ENCODE measurements around the gene ATP2C1.

ATP2C1 gene

DNA sequence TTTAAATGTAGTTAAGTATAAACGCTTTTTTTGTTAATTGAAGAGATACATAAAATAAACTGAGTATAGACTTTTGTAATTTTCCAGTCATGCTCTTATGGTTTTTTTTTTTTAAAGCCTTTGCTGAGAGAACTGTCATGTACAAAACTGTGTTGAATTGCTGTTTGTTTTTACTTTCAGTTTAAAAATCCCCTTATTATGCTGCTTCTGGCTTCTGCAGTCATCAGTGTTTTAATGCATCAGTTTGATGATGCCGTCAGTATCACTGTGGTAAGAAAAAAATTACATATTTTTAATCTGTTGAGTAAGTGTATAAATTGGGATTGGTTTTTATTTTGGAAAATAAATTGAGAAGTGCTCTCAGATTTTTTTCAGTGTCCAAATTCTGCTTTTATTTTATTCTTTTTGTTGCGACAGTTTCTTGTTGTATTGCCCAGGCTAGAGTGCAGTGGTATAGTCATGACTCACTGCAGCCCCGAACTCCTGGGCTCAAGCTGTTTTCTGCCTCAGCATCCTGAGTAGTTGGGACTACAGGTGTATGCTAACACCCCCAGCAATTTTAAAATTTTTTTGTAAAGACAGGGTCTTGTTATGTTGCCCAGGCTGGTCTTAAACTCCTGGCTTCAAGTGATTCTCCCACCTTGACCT is 40.7 kb downstream of the ATP2C1 start:
- DNase-seq (ENCODE audit: low spot score), result no peak
- H3K4me3 Mint-ChIP-seq, result no peak overlapping the region
- H3K27ac Mint-ChIP-seq, result no peak overlapping the region
- H3K4me1 Mint-ChIP-seq (ENCODE audit: low read depth), result peaks cover 8% of the 10 kb centered on the region
- no peaks in the 10 kb centered on the region for H3K9me3 Mint-ChIP-seq
- peaks cover 25% of the 10 kb centered on the region for H3K36me3 Mint-ChIP-seq (ENCODE audit: low read depth)
- no peaks in the 10 kb centered on the region for H3K27me3 Mint-ChIP-seq (ENCODE audit: low read depth)

DNA sequence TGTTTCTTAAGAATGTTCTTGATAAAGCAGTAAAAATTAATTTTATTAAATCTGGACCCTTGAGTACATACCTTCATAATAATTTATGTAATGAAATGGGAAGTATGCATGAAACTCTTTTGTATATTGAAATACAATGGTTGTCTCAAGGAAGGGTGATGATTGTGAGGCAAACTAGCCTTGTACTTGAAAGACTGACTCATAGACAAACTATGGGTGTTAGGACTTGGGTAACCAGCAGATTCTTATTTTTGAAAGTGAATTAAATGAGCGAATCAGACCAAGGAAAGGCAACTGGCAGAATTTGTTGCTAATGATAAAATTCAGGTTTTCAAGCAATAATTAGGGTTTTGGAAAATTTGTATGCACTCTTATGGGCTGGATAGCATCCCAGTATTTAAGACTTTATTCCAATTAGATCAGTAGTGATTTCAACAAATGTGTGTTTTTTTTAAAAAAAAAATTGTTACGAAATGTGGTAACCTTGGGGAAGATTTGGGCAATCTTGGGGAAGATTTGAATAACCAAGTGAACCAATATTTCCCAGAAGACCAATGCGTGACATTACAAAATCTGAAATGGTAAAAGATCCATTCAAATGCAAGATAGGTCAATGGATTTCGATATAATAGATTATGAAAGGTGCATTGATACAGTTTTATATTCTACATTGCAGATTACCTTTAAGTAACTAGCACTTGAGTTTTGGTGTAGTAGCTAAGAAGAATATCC is 42.0 kb downstream of the ATP2C1 start:
- H3K36me3 Mint-ChIP-seq (ENCODE audit: low read depth), result peaks cover 22% of the 10 kb centered on the region
- peaks cover 7% of the 10 kb centered on the region for H3K4me1 Mint-ChIP-seq (ENCODE audit: low read depth)
- DNase-seq (ENCODE audit: low spot score), result no peak
- no peaks in the 10 kb centered on the region for H3K27me3 Mint-ChIP-seq (ENCODE audit: low read depth)
- H3K9me3 Mint-ChIP-seq, result no peaks in the 10 kb centered on the region
- H3K4me3 Mint-ChIP-seq, result no peak overlapping the region
- no peak overlapping the region for H3K27ac Mint-ChIP-seq

DNA sequence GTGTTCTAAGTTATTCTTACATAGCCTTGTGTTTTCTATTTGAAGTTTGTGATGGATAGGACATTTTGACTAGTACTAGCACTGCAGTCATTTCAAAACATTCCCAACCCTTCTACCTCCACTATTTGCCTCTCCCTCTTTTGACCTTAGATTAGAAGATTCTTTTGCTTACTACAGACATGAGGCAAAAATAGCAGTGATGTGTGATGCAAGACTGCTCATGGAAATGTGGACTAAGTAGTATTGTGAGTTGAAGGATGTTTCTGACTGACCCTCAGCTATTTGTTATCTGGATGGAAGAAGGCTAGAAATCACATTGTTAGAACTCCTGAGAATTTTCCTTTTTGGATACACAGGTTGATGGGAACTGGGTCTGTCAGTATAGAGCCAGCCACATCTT is 45.9 kb downstream of the ATP2C1 start:
- no peak overlapping the region for H3K27ac Mint-ChIP-seq
- H3K4me1 Mint-ChIP-seq (ENCODE audit: low read depth), result no peaks in the 10 kb centered on the region
- peaks cover 35% of the 10 kb centered on the region for H3K36me3 Mint-ChIP-seq (ENCODE audit: low read depth)
- H3K4me3 Mint-ChIP-seq, result no peak overlapping the region
- H3K27me3 Mint-ChIP-seq (ENCODE audit: low read depth), result no peaks in the 10 kb centered on the region
- DNase-seq (ENCODE audit: low spot score), result no peak
- no peaks in the 10 kb centered on the region for H3K9me3 Mint-ChIP-seq

DNA sequence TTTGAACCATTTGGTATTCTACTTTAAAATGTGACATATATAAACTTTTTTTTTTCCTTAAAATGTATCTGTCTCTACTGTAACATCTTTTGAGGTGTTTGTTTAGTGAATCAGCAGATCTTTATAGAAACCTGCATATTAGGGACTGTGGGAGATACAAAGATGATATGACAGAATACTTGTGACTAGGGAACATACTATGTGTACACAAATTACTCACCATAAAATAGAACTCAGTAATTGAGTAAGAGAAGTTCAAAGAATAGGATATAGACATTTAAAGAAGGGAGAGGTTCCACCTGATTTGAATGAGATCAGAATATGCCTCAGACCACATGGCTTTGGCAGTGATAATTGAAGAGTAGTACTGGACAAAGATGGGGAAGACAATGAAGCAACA is 47.9 kb downstream of the ATP2C1 start:
- Mint-ChIP-seq H3K27me3 (ENCODE audit: low read depth) (no peaks in the 10 kb centered on the region), H3K27ac (no peak overlapping the region), H3K9me3 (peaks cover 6% of the 10 kb centered on the region), H3K4me1 (ENCODE audit: low read depth) (no peaks in the 10 kb centered on the region), H3K36me3 (ENCODE audit: low read depth) (peaks cover 43% of the 10 kb centered on the region), H3K4me3 (no peak overlapping the region)
- DNase-seq (ENCODE audit: low spot score), result no peak

DNA sequence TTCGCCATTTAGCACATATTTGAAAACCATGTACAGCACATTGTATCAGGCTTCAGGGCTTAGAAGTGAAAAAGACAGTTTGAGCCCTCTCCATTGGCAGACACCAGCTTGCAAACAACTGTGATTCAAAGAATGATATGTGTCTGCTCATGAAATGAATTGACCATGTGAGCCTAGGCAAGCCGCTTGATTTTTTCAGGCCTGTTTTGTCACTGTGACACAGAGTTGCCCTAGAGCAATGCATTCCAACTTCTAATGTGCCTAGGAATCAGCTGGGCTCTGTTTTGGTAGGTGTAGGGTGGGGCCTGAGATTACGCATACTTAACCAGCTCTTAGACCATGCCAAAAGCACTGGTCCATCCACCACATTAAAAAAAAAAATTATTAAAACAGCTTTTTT is 53.0 kb downstream of the ATP2C1 start:
- no peaks in the 10 kb centered on the region for H3K27me3 Mint-ChIP-seq (ENCODE audit: low read depth)
- no peak overlapping the region for H3K27ac Mint-ChIP-seq
- peaks cover 8% of the 10 kb centered on the region for H3K4me1 Mint-ChIP-seq (ENCODE audit: low read depth)
- no peak overlapping the region for H3K4me3 Mint-ChIP-seq
- peaks cover 58% of the 10 kb centered on the region for H3K36me3 Mint-ChIP-seq (ENCODE audit: low read depth)
- H3K9me3 Mint-ChIP-seq, result peaks cover 21% of the 10 kb centered on the region
- no peak for DNase-seq (ENCODE audit: low spot score)

DNA sequence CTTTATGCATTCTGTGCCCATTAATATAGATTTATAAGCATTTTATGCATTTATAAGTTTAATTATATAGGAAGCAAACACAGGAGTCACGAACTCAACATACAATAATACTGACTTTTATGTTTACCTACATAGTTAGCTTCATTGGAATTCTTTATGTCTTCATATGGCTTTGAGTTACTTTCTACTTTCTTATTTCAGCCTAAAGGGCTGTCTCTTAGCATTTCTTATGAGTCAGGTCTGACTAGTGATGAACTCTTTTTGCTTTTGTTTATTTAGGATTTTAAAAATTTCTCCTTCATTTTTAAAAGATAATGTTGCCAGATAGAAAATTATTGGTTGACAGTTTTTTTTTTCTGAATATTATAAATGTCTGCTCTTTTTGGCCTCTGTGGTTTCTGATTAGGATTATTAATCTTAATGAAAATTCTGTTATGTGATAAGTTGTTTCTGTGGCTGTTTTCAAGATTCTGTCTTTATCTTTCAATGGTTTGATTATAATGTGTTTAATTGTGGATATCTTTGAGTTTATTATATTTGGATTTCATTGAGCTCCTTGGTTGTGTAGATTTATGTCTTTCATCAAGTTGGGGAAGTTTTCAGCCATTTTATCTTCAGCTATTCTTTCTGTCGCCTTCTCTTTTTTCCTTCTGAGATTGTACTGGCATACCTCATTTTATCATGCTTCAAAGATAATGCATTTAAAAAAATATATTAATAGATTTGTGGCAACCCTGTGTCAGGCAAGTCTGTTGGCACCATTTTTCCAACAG is 54.3 kb downstream of the ATP2C1 start:
- H3K27me3 Mint-ChIP-seq (ENCODE audit: low read depth), result no peaks in the 10 kb centered on the region
- H3K9me3 Mint-ChIP-seq, result peaks cover 21% of the 10 kb centered on the region
- peaks cover 8% of the 10 kb centered on the region for H3K4me1 Mint-ChIP-seq (ENCODE audit: low read depth)
- peaks cover 51% of the 10 kb centered on the region for H3K36me3 Mint-ChIP-seq (ENCODE audit: low read depth)
- H3K27ac Mint-ChIP-seq, result no peak overlapping the region
- DNase-seq (ENCODE audit: low spot score), result no peak
- no peak overlapping the region for H3K4me3 Mint-ChIP-seq

DNA sequence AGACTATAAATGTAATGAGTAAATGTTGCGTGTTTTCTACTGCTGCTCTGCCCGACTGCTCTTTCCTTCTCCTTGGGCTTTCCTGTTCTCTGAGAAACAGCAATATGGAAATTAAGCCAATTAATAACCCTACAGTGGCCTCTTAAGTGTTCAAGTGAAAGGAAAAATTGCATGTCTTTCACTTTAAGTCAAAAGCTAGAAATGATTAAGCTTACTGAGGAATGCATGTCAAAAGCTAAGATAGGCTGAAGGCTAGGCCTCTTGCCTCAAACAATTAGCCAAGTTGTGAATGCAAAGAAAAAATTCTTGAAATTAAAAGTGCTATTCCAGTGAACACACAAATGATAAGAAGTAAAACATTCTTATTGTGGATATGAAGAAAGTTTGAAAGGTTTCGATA is 55.0 kb downstream of the ATP2C1 start:
- H3K27ac Mint-ChIP-seq, result no peak overlapping the region
- peaks cover 47% of the 10 kb centered on the region for H3K36me3 Mint-ChIP-seq (ENCODE audit: low read depth)
- no peak overlapping the region for H3K4me3 Mint-ChIP-seq
- peaks cover 8% of the 10 kb centered on the region for H3K4me1 Mint-ChIP-seq (ENCODE audit: low read depth)
- no peaks in the 10 kb centered on the region for H3K27me3 Mint-ChIP-seq (ENCODE audit: low read depth)
- no peak for DNase-seq (ENCODE audit: low spot score)
- H3K9me3 Mint-ChIP-seq, result peaks cover 21% of the 10 kb centered on the region

DNA sequence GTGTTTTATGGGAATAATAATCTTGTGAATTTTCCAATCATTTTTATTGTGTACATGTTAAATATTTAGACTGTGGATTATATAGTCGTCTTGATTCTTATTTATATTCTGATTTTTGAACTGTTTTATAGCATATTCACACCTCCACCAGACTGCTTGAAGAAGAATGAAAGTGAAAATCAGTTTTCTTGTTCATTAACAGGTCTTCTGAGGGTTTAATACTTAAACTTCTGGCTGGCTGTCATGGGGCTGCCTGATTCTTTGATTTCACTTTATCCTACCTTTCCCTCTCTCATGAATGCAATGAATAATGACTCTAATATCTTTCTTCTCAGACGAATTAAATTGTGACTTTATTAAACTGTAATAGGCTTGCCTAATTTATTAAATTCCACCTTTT is 56.2 kb downstream of the ATP2C1 start:
- H3K4me3 Mint-ChIP-seq, result no peak overlapping the region
- no peak overlapping the region for H3K27ac Mint-ChIP-seq

DNA sequence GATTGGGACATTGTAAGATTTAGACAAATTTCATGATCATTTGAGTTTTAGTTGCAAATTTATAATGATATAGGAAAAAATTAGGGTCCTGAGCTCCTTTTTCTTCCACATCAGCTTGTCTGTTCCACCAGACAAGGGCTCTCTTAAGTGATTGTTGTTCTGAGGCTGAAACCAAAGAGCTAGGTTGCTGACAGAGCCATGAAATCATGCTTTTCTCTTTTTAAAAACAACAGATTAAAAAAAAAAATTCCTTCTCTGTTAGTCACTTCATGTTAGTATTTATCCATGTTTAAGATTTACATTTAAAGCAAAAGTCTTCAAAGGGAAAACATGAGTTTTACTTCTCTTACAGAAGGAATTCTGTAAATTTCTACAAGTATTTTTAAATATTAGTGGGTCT is 56.8 kb downstream of the ATP2C1 start:
- H3K27ac Mint-ChIP-seq, result no peak overlapping the region
- no peak overlapping the region for H3K4me3 Mint-ChIP-seq
- peaks cover 8% of the 10 kb centered on the region for H3K4me1 Mint-ChIP-seq (ENCODE audit: low read depth)
- DNase-seq (ENCODE audit: low spot score), result no peak
- peaks cover 18% of the 10 kb centered on the region for H3K9me3 Mint-ChIP-seq
- H3K36me3 Mint-ChIP-seq (ENCODE audit: low read depth), result peaks cover 46% of the 10 kb centered on the region
- no peaks in the 10 kb centered on the region for H3K27me3 Mint-ChIP-seq (ENCODE audit: low read depth)

More for the DNA sequence above, 56.2 kb downstream of the ATP2C1 start:
- Mint-ChIP-seq H3K27me3 (ENCODE audit: low read depth) (no peaks in the 10 kb centered on the region), H3K9me3 (peaks cover 21% of the 10 kb centered on the region), H3K36me3 (ENCODE audit: low read depth) (peaks cover 46% of the 10 kb centered on the region), H3K4me1 (ENCODE audit: low read depth) (peaks cover 8% of the 10 kb centered on the region)
- no peak for DNase-seq (ENCODE audit: low spot score)

DNA sequence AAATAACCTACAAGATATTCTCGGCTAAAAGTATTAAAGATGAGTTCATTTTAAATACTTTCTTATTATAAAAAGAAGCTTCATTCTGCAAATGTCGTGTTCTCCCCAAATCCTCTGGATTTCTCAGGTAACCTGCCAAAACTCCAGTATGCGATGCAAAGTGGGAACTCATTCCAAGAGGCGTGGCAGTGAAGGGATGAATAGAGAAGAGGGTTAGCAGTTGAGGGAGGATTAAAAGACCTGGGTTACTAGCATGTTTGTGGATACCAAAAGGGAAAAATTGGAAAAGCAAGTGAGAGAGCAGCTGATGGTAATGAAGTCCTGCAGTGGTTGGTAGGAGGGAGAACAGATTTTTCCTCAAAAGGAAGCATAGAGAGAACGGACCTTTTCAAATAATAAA is 61.6 kb downstream of the ATP2C1 start:
- Mint-ChIP-seq H3K4me3 (no peak overlapping the region), H3K36me3 (ENCODE audit: low read depth) (peaks cover 30% of the 10 kb centered on the region), H3K27ac (no peak overlapping the region), H3K9me3 (no peaks in the 10 kb centered on the region), H3K27me3 (ENCODE audit: low read depth) (no peaks in the 10 kb centered on the region), H3K4me1 (ENCODE audit: low read depth) (no peaks in the 10 kb centered on the region)
- DNase-seq (ENCODE audit: low spot score), result no peak

DNA sequence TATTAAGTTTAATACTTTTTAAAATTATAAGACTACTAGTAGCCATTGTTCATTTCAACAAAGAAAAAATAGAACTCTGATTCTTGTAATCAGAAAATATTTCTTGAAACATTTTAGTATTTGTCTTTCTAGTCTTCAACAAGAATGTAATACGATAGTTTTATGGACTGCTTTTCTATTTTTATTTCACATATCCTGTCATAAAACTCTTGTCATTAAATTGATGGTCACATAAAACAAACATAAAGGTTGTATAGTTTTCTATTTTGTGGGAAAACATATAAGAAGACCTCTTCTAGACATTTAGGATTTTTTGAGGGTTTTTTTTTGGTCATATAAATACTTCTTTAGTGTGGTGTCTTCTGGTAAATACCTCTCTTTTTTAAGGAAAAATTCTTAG is 62.4 kb downstream of the ATP2C1 start:
- Mint-ChIP-seq H3K4me3 (no peak overlapping the region), H3K27me3 (ENCODE audit: low read depth) (no peaks in the 10 kb centered on the region), H3K9me3 (no peaks in the 10 kb centered on the region), H3K27ac (no peak overlapping the region), H3K4me1 (ENCODE audit: low read depth) (no peaks in the 10 kb centered on the region), H3K36me3 (ENCODE audit: low read depth) (peaks cover 35% of the 10 kb centered on the region)
- no peak for DNase-seq (ENCODE audit: low spot score)

DNA sequence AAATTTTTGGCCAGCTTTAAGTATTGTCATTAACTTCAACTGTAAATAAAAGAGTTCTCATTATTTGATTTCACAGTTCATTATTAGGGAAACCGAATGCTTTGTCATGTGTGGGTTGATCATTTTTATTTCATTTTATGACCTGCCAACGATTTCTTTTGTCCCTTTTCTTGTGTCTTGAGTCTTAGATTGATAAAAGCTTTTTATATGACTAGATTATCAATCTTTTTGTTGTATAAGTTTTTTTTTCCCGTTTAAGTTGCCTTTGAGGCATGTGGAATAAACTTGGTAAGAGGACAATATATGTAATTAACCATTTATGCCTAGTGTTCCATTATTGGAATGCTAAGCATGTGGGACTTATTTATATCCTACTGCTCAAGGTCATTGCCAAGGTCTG is 62.8 kb downstream of the ATP2C1 start:
- peaks cover 35% of the 10 kb centered on the region for H3K36me3 Mint-ChIP-seq (ENCODE audit: low read depth)
- no peaks in the 10 kb centered on the region for H3K27me3 Mint-ChIP-seq (ENCODE audit: low read depth)
- no peaks in the 10 kb centered on the region for H3K4me1 Mint-ChIP-seq (ENCODE audit: low read depth)

DNA sequence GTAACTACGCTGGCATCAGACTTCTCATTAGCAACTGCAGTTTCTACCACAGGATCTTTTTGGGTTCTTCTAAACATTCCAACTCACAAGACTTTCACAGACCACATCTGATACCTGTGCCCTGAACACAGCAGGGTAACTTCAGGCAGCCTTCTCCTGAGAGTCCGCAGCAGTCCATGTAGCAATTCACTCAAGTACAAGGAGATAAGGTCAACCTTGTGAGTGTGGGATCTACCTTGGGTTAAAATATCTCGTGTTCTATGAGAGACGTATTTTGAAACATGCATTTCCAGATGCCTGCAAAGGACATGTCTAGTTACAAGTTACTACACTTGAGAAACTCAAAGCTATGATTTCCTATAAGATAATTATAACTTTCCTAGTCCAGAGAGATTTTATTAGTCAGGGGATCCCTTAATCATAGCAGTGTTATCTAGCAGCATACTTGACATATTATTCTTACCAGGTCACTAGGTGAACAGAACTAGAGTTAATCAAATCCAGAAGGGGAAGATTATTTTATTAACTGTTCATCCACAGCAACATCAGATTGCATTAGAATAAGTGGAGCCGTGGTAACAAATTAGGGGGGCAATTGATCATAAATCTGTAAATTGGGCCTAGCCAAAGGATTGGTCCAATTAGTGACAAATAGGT is 66.4 kb downstream of the ATP2C1 start:
- Mint-ChIP-seq H3K27me3 (ENCODE audit: low read depth) (no peaks in the 10 kb centered on the region), H3K36me3 (ENCODE audit: low read depth) (peaks cover 44% of the 10 kb centered on the region), H3K9me3 (no peaks in the 10 kb centered on the region), H3K4me1 (ENCODE audit: low read depth) (no peaks in the 10 kb centered on the region), H3K27ac (no peak overlapping the region), H3K4me3 (no peak overlapping the region)
- no peak for DNase-seq (ENCODE audit: low spot score)

More for the DNA sequence above, 62.8 kb downstream of the ATP2C1 start:
- no peak overlapping the region for H3K27ac Mint-ChIP-seq
- no peak for DNase-seq (ENCODE audit: low spot score)
- H3K4me3 Mint-ChIP-seq, result no peak overlapping the region
- H3K9me3 Mint-ChIP-seq, result no peaks in the 10 kb centered on the region

DNA sequence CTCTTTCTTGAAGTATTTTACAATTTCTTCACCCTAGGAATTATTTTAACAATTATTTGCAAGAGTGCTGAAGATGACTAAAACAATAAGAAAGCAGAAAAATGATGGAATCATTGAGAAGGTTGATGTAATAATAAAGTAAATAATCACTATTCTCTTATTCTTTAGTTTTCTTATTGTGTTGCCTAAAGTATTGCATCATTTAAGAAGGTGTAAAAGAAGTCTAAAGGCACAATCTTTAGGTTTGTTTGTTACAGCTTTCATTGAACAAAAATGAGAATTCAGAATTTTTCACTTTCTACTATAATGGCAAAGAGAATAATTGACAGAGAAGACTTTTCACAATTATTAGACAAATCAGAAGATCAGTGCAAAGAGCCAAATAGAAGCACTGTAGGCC is 67.6 kb downstream of the ATP2C1 start:
- no peaks in the 10 kb centered on the region for H3K9me3 Mint-ChIP-seq
- peaks cover 44% of the 10 kb centered on the region for H3K36me3 Mint-ChIP-seq (ENCODE audit: low read depth)
- H3K27ac Mint-ChIP-seq, result no peak overlapping the region
- H3K27me3 Mint-ChIP-seq (ENCODE audit: low read depth), result no peaks in the 10 kb centered on the region
- DNase-seq (ENCODE audit: low spot score), result no peak
- no peak overlapping the region for H3K4me3 Mint-ChIP-seq
- H3K4me1 Mint-ChIP-seq (ENCODE audit: low read depth), result no peaks in the 10 kb centered on the region
